K562 (cell line): Measurements from ENCODE around the gene DCPS.

Experiments used
- EZH2 ChIP-seq: IDR thresholded peaks from 2 replicates; pipeline ENCODE4 v1.6.1; 2012; ENCODE audit warnings: low read depth, mild to moderate bottlenecking, inconsistent platforms, low read length, borderline replicate concordance
- GABPB1 ChIP-seq: sonication (generic); formaldehyde crosslinking; IDR thresholded peaks from 2 replicates; pipeline ENCODE4 v1.8.0; 2022; ENCODE audit warnings: mild to moderate bottlenecking, missing genetic modification reagents
- HOXB6 ChIP-seq: fragments of 250-450 bp; sonication (Bioruptor Pico); IDR thresholded peaks from 2 replicates; pipeline ENCODE4 v1.5.1; 2022; ENCODE audit warnings: mild to moderate bottlenecking, borderline replicate concordance
- KAT8 ChIP-seq: fragments of 450-650 bp; IDR thresholded peaks from 2 replicates; pipeline ENCODE4 v1.6.1; 2016; ENCODE audit warnings: low read depth, mild to moderate bottlenecking
- POU5F1 ChIP-seq: fragments of 150-350 bp; IDR thresholded peaks from 2 replicates; pipeline ENCODE4 v1.6.1; 2014; ENCODE audit warnings: borderline replicate concordance, low read length, low read depth, mild to moderate bottlenecking; ENCODE audit not compliant: partially characterized antibody
- RFX5 ChIP-seq: IDR thresholded peaks from 2 replicates; pipeline ENCODE4 v1.6.1; 2011; ENCODE audit warnings: low read depth, mild to moderate bottlenecking, improper control_type of control experiment, low read length
- ZNF274 ChIP-seq: IDR thresholded peaks from 2 replicates; pipeline ENCODE4 v1.6.1; 2011; ENCODE audit warnings: low read depth, mild to moderate bottlenecking, low read length, moderate library complexity, borderline replicate concordance
- ZNF561 ChIP-seq: fragments of 450-650 bp; formaldehyde crosslinking; conservative IDR thresholded peaks from 2 replicates; pipeline ENCODE4 v1.4.0; 2020; ENCODE audit warnings: mild to moderate bottlenecking, moderate library complexity
- TF ChIP-seq, protein P1 (sequence below): fragments of 450-650 bp; formaldehyde crosslinking; IDR thresholded peaks from 2 replicates; pipeline ENCODE4 v1.4.0; 2022; ENCODE audit warnings: missing genetic modification characterization
- TF ChIP-seq, protein P2 (sequence below): sonication (generic); formaldehyde crosslinking; IDR thresholded peaks from 2 replicates; pipeline ENCODE4 v1.9.0; 2022; ENCODE audit warnings: mild to moderate bottlenecking, missing genetic modification reagents
- TF ChIP-seq, protein P3 (sequence below): sonication (generic); formaldehyde crosslinking; IDR thresholded peaks from 2 replicates; pipeline ENCODE4 v1.8.0; 2022; ENCODE audit warnings: mild to moderate bottlenecking, missing genetic modification reagents, borderline replicate concordance
- TF ChIP-seq, protein P4 (sequence below): sonication (generic); formaldehyde crosslinking; IDR thresholded peaks from 2 replicates; pipeline ENCODE4 v1.8.1; 2023; ENCODE audit warnings: mild to moderate bottlenecking, missing genetic modification reagents, moderate library complexity

DNA sequence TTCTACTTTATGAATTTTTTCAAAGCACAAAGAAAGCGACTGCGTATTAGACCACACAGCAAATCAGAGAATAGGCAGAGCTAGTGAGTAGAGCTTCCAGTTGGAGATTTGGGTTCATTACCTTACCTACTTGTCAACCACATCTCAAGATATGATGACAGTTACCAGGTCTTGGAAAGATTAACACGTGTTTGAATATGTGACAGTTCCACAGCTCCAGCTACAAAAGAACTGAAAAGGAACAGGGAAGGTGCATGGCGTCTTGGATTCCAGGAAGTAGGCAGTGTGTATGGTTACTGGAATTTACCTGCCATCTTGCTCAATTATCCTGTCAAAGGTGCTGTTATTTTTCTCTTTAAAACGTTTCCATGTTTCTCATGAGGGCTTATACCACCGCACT is 15.6 kb upstream of the DCPS start:
- TF ChIP-seq KAT8 (no peak), EZH2 (no peak), ZNF561 (CRISPR knock-in tag) (no peak), ZNF274 (no peak), RFX5 (no peak), POU5F1 (no peak), GABPB1 (CRISPR knock-in tag) (no peak), HOXB6 (CRISPR knock-in tag) (no peak)
- TF ChIP-seq, protein P1, sequence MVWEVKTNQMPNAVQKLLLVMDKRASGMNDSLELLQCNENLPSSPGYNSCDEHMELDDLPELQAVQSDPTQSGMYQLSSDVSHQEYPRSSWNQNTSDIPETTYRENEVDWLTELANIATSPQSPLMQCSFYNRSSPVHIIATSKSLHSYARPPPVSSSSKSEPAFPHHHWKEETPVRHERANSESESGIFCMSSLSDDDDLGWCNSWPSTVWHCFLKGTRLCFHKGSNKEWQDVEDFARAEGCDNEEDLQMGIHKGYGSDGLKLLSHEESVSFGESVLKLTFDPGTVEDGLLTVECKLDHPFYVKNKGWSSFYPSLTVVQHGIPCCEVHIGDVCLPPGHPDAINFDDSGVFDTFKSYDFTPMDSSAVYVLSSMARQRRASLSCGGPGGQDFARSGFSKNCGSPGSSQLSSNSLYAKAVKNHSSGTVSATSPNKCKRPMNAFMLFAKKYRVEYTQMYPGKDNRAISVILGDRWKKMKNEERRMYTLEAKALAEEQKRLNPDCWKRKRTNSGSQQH, result no peak
- TF ChIP-seq, protein P2, sequence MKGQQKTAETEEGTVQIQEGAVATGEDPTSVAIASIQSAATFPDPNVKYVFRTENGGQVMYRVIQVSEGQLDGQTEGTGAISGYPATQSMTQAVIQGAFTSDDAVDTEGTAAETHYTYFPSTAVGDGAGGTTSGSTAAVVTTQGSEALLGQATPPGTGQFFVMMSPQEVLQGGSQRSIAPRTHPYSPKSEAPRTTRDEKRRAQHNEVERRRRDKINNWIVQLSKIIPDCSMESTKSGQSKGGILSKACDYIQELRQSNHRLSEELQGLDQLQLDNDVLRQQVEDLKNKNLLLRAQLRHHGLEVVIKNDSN (CRISPR knock-in tag), result no peak
- TF ChIP-seq, protein P3, sequence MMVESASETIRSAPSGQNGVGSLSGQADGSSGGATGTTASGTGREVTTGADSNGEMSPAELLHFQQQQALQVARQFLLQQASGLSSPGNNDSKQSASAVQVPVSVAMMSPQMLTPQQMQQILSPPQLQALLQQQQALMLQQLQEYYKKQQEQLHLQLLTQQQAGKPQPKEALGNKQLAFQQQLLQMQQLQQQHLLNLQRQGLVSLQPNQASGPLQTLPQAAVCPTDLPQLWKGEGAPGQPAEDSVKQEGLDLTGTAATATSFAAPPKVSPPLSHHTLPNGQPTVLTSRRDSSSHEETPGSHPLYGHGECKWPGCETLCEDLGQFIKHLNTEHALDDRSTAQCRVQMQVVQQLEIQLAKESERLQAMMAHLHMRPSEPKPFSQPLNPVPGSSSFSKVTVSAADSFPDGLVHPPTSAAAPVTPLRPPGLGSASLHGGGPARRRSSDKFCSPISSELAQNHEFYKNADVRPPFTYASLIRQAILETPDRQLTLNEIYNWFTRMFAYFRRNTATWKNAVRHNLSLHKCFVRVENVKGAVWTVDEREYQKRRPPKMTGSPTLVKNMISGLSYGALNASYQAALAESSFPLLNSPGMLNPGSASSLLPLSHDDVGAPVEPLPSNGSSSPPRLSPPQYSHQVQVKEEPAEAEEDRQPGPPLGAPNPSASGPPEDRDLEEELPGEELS, result no peak
- TF ChIP-seq, protein P4, sequence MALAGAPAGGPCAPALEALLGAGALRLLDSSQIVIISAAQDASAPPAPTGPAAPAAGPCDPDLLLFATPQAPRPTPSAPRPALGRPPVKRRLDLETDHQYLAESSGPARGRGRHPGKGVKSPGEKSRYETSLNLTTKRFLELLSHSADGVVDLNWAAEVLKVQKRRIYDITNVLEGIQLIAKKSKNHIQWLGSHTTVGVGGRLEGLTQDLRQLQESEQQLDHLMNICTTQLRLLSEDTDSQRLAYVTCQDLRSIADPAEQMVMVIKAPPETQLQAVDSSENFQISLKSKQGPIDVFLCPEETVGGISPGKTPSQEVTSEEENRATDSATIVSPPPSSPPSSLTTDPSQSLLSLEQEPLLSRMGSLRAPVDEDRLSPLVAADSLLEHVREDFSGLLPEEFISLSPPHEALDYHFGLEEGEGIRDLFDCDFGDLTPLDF (CRISPR knock-in tag), result no peak
